HG03060 (cell line): Measurements from ENCODE around the gene RAB35.

Source experiments
- ATAC-seq: cut with Tn5 transposase; IDR thresholded peaks from one replicate; pipeline ENCODE4 v1.9.1; 2021; ENCODE audit warnings: low read depth, moderate number of reproducible peaks; ENCODE audit not compliant: unreplicated experiment

The RAB35 gene

DNA sequence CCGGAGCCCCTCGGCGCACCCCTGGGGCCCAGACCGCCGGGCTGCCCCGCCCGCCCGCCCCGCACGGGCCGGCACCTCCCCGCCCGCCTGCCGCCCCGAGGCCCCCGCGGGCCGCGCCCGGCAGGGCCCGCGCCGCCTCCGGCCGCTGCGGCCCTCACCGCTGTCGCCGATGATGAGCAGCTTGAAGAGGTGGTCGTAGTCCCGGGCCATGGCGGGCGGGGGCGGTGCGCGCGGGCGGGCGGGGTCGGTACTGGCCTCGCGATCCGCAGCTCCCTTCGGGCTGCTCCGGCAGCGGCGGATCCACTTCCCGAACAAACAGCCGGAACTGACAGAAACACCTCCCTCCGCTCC is at the start of gene RAB35:
TSS of gene RAB35 (minus strand) at position 313 of the 351 bp plus-strand sequence. CDS start at position 210, 103 bp downstream.
- no peak for ATAC-seq

GRCh38 chr12:120164293-120164692 is 47.7 kb upstream of the RAB35 start:
- ATAC-seq, result no peak

DNA sequence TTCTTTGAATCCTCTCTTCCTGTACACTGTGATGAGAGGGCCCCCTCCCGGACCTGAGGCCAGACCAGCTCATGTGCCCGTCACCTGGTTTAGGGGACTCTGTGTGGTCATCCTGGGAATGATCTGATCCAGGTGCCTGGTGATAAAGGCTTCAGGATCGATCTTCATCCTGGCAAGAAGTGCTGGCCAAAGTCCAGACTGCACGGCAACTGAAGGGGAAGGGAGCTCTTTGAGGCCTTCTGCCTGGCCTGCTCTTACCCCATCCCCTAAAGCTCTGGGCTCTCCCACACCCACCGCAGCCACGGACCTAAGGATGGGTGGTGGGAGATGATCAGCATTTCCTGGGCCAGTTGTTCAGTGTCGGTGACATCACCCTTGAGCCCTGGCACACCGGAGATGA is 46.2 kb upstream of the RAB35 start:
- no peak for ATAC-seq

- ATAC-seq, result no peak
Measured at GRCh38 chr12:120161852-120162251, 45.3 kb upstream of the RAB35 start.

GRCh38 chr12:120159509-120160237 is 43.1 kb upstream of the RAB35 start:
- ATAC-seq, result no peak

- ATAC-seq, result no peak
Measured at GRCh38 chr12:120158351-120158750, 41.8 kb upstream of the RAB35 start.

DNA sequence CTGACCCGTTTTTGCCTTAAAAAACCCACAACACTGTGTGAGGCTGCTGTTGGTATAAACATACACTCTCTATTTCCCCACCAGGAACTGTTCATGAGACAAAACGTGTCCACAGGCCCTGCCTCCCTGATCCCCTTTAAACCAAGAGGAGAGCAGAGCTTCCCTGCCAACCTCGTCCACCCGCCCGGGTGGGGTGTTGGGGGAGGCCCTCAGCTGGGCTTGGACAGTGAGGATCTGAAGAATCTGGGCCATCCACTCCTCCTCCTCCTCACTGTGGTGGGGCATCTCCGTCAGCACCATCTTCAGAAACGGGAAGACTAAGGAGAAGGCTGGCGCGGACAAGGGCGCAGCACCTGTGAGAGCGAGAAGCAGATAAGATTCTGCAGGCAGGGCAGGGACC is 41.1 kb upstream of the RAB35 start:
- ATAC-seq, result no peak

DNA sequence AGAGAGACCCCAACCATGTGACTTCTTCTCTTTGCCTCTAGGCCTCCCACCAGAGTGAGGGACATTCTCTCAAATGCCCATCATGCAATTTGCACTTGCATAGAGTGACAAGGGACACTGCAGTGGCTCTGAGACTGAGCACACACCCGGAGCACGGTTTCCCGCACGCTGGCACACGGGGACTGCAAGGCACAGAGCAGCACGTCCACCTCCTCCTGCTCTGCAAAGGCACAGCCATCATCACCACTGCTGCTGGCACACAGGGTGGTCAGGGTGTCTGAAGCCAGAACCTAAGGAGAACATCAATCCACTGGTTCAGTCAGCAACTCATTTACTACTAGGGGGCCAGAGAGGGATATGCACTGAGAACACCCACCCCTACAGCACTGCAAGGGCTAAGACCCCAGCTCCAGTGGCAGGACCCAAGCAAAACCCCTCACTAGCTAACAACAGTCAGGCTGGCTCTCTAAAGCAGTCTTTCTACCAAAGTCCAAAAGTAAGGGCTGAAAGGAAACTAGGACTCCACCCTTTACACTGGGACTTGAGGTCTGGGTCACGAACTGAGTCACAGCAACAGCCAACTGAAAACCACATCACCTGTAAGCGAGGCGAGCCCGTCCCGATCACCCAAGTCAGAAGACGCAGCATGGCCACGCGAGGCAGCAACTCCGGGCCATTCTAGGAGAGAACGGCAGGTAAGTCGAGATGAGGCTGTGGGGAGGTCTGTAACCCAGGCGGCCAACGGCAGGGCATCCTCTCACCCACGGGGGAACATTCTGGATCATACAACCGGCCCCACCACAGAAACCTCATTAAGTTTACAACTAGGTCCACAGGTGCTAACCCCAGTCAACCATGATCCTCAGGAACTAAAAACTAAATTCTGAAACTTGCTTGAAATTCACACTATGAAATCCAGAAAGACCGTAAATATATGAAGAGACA is 40.0 kb upstream of the RAB35 start:
- ATAC-seq, result no peak

- ATAC-seq, result no peak
Measured at GRCh38 chr12:120155072-120155471, 38.5 kb upstream of the RAB35 start.

DNA sequence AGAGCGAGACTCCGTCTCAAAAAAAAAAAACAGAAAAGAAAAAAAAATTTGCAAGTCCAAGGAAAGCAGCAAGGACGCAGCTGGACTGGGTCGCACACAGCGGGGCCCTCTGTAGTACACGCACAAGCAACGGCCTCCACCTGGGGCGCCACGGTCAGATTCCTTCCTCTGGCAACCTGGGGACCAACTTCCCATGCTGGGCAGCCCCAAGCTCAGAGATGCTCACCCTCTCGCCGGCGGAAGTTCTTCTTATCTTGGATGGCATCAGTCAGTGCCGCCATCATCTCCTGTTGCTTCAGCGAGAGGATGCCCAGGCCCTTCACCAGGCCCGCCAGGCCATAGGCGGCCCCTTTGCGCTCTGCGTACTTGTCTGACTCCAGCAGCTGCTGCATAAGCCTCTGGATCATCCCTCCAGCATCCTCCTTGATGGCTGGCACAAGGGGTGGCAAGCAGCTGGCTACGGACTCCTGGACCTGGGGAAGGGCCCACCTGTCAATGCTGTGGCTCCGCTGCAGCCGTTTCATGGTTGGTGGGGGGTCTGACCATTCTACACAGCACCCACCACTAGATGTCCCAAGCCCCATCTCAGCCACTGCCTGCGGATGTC is 34.5 kb upstream of the RAB35 start:
- no peak for ATAC-seq

- no peak for ATAC-seq
Measured at GRCh38 chr12:120148011-120148410, 31.5 kb upstream of the RAB35 start.

DNA sequence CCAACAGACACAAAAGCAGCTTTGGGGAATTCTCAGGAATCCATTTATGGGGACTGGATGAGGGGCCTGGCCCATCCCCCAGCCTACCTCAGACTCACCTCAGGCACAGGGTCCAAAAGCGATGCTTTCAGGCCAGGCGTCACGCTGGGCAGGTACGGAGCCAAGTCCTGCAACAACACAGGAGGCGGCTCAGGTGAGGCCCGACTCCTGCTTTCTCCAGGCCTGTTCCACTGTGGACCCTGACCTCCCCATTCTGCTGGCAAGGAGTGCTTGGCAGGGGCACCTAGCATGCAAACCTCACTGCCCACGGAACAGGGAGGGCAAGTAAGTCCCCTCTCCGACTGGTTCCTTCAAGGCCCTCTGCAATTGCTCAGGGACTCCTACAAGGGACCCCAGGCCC is 28.6 kb upstream of the RAB35 start:
- ATAC-seq, result no peak

DNA sequence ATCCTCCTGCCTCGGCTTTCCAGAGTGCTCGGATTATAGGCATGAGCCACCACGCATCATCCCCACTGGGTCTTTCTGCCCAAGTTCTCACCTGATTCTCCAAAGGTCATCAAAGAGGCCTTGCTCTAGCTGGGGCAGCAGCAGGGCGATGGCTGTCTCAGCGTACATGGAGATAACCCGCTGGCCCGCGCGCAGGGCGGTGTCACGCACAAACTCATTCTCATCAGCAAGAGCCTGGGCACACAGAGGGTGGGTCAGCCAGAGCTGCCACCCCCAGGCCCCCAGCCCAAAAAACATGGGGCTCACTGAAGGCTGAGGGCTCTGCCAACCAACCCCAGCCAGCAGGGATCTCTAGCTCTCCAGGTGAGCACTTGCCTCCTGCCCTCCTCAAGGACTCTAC is 27.7 kb upstream of the RAB35 start:
- ATAC-seq, result no peak

DNA sequence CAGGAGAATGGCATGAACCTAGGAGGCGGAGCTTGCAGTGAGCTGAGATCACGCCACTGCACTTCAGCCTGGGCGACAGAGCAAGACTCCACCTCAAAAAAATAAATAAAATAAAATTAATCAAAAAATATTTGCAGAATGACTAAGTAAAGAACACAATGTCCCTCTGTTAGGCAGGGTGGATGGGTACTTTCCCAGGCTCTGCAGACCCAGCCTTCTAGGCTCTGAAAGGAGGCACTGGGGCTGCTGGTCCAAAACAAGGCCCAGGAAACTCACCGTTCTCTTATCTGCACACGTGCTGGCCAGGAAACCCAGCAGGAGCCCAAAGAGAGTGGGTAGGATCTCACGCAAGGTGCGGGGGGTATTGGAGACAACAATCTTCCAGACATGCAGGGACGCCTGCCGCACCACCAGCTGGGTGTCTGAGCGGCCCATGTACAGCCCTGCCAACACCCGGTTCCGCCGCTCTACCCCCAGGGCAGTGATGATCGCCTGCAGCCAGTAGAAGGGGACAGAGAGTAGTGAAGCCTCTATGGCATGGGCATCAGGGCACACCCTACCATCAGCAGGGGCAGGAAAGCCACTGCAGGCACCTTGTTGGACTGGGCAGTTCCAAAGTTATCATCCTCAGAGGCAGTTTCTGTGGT is 25.8 kb upstream of the RAB35 start:
- ATAC-seq, result no peak

DNA sequence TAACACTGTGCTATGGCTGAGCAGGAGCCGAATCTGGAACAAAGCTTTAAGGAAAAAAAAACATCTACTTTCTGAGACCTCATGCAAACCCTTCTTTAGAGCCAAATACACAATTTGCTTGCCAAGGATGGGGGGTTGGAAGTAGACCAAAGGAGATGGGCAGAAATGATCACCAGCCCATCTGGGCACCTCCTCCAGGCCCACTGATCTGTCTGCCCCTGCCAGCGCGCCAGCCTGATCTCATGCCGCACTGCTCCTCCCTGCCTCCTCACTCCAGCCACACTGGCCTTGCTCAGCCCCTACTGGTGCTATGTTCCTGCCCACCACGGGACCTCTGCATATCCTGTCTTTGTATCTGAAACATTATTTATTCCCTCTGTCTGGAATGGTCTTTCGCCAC is 24.8 kb upstream of the RAB35 start:
- no peak for ATAC-seq

DNA sequence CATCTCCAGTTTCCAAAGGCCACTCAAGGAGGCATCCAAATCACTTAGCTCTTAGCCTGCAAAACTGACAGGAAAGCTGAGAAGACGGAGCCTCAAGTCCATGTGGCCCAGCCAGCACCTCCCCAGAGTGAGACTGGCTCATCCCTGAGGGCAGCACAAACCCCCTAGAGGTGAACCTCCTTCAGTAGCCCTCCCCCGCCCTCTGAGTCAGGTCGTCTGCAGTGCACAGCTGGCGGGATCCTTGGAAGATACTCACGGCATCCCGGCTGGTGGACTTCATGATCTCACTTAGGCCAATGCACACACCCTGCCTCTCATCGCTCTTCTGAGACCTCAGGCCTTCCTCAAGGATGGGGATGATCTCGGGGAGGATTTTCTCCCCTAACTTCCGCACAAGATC is 24.1 kb upstream of the RAB35 start:
- ATAC-seq, result no peak

GRCh38 chr12:120139958-120140357 is 23.4 kb upstream of the RAB35 start:
- ATAC-seq, result no peak

DNA sequence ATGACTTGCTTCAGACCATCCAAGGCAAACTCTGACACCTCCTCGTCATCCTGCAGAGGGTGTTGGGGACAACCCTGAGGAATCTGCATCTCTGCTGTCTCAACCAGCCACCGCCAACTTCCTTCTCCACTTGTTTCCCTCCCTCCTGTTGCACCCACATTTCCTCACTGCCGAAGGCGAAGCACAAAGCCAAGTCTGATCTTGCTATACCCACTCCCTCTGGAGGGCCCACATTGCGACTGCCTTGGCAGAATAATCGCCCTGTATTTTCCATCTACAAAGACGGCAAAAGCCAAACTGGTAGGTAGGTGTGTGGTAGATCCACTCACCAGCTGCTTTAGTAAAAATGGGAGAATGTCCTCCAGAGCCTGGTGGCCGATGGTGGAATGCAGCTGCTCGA is 21.8 kb upstream of the RAB35 start:
- ATAC-seq, result no peak

- ATAC-seq, result no peak
Measured at GRCh38 chr12:120137833-120138232, 21.3 kb upstream of the RAB35 start.

- no peak for ATAC-seq
Measured at GRCh38 chr12:120136093-120136770, 19.7 kb upstream of the RAB35 start.
